C4-2B (cell line): Measurements from ENCODE around the gene RYK.

Source experiments
- CTCF ChIP-seq: fragments of 450-650 bp; conservative IDR thresholded peaks from 2 replicates; pipeline ENCODE4 v1.5.1; 2017; ENCODE audit warnings: mild to moderate bottlenecking
- ZFX ChIP-seq: fragments of 450-650 bp; IDR thresholded peaks from 2 replicates; pipeline ENCODE4 v1.6.1; 2017

- no peak for TF ChIP-seq CTCF
- TF ChIP-seq ZFX, result no peak
These were observed 40.9 kb upstream of the RYK start for GRCh38 chr3:134291319-134292254.
